ENCODE results near the gene TRAPPC14. TPM values are rescaled to one million over a fixed set of nuclear protein-coding genes. Genes with fewer than 3 reads are reported as not detected.
A peak's percentile ranks its signal among the peaks of the same experiment; 100 is the strongest.

Gene TRAPPC14
- total and polyA plus RNA-seq, 2 of the 13 experiments (the other 11 are each of a cell fraction or from before 2014, with no cell fraction given): 4.7 to 9.6 TPM

DNA sequence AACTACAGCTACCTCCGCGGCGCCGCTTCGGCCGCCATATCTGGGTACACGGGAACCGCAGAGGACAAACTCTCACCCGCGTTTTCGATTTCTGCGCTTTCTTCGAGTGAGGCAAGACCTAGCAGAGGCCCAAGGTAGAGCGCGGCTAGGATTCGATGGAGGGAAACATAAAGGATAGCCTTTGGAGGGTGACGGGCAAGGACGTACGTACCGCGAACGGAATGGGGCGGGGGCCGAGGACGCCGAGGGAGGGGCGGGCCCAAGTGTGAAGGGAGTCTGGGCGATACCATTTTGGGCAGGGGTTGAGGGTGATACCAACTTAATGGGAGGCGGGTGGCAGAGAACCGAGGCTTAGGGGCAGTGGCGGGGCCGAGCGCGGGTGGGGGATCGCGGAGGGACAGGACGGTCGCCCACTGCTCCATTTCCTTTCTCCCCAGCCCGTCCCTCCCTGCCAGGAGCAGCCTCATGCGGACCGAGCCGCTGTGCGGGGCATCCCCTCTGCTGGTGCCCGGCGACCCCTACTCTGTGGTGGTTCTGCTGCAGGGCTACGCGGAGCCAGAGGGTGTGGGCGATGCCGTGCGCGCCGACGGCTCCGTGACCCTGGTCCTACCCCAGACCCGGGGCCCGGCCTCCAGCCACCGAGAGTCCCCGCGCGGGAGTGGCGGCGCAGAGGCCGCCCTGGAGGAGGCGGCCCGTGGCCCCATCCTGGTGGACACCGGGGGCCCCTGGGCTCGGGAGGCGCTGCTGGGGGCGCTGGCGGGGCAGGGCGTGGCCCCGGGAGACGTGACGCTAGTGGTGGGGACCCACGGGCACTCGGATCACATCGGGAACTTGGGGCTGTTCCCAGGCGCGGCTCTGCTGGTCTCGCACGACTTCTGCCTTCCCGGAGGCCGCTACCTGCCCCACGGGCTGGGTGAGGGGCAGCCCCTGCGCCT is 31.3 kb downstream of the TRAPPC14 start, which contains the start of gene MBLAC1 (continued):
- TF ChIP-seq, protein P1, sequence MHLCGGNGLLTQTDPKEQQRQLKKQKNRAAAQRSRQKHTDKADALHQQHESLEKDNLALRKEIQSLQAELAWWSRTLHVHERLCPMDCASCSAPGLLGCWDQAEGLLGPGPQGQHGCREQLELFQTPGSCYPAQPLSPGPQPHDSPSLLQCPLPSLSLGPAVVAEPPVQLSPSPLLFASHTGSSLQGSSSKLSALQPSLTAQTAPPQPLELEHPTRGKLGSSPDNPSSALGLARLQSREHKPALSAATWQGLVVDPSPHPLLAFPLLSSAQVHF (CRISPR knock-in tag; IDR thresholded peaks at IDR 0.05): peak; percentile 72
- no peak for TF ChIP-seq ZNF883 (CRISPR knock-in tag; IDR thresholded peaks at IDR 0.05; ENCODE audit: not compliant biosample characterization)
- 0 out of 2 replicates have a peak, but pooled peaks have one; percentile 54 for TF ChIP-seq ZNF431 (CRISPR knock-in tag; IDR thresholded peaks at IDR 0.05; ENCODE audit: borderline replicate concordance, low read depth)
- TF ChIP-seq, protein P2, sequence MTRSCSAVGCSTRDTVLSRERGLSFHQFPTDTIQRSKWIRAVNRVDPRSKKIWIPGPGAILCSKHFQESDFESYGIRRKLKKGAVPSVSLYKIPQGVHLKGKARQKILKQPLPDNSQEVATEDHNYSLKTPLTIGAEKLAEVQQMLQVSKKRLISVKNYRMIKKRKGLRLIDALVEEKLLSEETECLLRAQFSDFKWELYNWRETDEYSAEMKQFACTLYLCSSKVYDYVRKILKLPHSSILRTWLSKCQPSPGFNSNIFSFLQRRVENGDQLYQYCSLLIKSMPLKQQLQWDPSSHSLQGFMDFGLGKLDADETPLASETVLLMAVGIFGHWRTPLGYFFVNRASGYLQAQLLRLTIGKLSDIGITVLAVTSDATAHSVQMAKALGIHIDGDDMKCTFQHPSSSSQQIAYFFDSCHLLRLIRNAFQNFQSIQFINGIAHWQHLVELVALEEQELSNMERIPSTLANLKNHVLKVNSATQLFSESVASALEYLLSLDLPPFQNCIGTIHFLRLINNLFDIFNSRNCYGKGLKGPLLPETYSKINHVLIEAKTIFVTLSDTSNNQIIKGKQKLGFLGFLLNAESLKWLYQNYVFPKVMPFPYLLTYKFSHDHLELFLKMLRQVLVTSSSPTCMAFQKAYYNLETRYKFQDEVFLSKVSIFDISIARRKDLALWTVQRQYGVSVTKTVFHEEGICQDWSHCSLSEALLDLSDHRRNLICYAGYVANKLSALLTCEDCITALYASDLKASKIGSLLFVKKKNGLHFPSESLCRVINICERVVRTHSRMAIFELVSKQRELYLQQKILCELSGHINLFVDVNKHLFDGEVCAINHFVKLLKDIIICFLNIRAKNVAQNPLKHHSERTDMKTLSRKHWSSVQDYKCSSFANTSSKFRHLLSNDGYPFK (CRISPR knock-in tag; IDR thresholded peaks at IDR 0.05; ENCODE audit: borderline replicate concordance): peak; percentile 64; the same call in 1 of the 2 replicates
- TF ChIP-seq ZFP82 (CRISPR knock-in tag; IDR thresholded peaks at IDR 0.05; ENCODE audit: borderline replicate concordance): peak; percentile 85; the same call in 1 of the 2 replicates
- TF ChIP-seq, protein P3, sequence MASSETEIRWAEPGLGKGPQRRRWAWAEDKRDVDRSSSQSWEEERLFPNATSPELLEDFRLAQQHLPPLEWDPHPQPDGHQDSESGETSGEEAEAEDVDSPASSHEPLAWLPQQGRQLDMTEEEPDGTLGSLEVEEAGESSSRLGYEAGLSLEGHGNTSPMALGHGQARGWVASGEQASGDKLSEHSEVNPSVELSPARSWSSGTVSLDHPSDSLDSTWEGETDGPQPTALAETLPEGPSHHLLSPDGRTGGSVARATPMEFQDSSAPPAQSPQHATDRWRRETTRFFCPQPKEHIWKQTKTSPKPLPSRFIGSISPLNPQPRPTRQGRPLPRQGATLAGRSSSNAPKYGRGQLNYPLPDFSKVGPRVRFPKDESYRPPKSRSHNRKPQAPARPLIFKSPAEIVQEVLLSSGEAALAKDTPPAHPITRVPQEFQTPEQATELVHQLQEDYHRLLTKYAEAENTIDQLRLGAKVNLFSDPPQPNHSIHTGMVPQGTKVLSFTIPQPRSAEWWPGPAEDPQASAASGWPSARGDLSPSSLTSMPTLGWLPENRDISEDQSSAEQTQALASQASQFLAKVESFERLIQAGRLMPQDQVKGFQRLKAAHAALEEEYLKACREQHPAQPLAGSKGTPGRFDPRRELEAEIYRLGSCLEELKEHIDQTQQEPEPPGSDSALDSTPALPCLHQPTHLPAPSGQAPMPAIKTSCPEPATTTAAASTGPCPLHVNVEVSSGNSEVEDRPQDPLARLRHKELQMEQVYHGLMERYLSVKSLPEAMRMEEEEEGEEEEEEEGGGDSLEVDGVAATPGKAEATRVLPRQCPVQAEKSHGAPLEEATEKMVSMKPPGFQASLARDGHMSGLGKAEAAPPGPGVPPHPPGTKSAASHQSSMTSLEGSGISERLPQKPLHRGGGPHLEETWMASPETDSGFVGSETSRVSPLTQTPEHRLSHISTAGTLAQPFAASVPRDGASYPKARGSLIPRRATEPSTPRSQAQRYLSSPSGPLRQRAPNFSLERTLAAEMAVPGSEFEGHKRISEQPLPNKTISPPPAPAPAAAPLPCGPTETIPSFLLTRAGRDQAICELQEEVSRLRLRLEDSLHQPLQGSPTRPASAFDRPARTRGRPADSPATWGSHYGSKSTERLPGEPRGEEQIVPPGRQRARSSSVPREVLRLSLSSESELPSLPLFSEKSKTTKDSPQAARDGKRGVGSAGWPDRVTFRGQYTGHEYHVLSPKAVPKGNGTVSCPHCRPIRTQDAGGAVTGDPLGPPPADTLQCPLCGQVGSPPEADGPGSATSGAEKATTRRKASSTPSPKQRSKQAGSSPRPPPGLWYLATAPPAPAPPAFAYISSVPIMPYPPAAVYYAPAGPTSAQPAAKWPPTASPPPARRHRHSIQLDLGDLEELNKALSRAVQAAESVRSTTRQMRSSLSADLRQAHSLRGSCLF (CRISPR knock-in tag; IDR thresholded peaks at IDR 0.05; ENCODE audit: borderline replicate concordance): no peak
- TF ChIP-seq ZFP36L1 (CRISPR knock-in tag; IDR thresholded peaks at IDR 0.05): no peak
- TF ChIP-seq MED1 (CRISPR knock-in tag; IDR thresholded peaks at IDR 0.05): peak; percentile 45; the same call in 1 of the 2 replicates
- TF ChIP-seq ZNF703 (CRISPR knock-in tag; IDR thresholded peaks at IDR 0.05; ENCODE audit: borderline replicate concordance): peak; percentile 68; the same call in 1 of the 2 replicates
- no peak for TF ChIP-seq ZNF556 (CRISPR knock-in tag; IDR thresholded peaks at IDR 0.05; ENCODE audit: borderline replicate concordance)
- TF ChIP-seq, protein P4, sequence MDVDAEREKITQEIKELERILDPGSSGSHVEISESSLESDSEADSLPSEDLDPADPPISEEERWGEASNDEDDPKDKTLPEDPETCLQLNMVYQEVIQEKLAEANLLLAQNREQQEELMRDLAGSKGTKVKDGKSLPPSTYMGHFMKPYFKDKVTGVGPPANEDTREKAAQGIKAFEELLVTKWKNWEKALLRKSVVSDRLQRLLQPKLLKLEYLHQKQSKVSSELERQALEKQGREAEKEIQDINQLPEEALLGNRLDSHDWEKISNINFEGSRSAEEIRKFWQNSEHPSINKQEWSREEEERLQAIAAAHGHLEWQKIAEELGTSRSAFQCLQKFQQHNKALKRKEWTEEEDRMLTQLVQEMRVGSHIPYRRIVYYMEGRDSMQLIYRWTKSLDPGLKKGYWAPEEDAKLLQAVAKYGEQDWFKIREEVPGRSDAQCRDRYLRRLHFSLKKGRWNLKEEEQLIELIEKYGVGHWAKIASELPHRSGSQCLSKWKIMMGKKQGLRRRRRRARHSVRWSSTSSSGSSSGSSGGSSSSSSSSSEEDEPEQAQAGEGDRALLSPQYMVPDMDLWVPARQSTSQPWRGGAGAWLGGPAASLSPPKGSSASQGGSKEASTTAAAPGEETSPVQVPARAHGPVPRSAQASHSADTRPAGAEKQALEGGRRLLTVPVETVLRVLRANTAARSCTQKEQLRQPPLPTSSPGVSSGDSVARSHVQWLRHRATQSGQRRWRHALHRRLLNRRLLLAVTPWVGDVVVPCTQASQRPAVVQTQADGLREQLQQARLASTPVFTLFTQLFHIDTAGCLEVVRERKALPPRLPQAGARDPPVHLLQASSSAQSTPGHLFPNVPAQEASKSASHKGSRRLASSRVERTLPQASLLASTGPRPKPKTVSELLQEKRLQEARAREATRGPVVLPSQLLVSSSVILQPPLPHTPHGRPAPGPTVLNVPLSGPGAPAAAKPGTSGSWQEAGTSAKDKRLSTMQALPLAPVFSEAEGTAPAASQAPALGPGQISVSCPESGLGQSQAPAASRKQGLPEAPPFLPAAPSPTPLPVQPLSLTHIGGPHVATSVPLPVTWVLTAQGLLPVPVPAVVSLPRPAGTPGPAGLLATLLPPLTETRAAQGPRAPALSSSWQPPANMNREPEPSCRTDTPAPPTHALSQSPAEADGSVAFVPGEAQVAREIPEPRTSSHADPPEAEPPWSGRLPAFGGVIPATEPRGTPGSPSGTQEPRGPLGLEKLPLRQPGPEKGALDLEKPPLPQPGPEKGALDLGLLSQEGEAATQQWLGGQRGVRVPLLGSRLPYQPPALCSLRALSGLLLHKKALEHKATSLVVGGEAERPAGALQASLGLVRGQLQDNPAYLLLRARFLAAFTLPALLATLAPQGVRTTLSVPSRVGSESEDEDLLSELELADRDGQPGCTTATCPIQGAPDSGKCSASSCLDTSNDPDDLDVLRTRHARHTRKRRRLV (CRISPR knock-in tag; IDR thresholded peaks at IDR 0.05): no peak

Data from HepG2 (cell line).